ENCODE measurements around the gene IPMK.

DNA sequence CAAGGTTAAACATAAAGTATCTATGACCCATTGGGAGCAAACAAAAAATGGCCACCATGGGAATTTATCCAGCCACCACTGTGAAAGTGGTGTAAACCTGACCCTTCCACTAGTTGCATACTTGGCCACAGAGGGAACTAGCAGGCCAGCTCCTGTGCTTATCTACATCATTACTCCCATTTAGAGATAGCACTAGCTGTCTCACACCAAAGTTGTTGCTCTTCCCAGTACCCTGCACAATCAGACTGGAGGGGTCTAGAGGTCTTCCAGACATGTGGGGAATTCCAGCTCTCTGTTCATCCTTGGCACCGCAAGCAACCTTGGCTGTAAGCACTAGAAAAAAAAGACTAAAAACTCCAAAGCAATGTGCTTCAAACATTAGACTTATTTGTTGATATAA is 113.9 kb downstream of the IPMK start:
- TF ChIP-seq, protein P1, sequence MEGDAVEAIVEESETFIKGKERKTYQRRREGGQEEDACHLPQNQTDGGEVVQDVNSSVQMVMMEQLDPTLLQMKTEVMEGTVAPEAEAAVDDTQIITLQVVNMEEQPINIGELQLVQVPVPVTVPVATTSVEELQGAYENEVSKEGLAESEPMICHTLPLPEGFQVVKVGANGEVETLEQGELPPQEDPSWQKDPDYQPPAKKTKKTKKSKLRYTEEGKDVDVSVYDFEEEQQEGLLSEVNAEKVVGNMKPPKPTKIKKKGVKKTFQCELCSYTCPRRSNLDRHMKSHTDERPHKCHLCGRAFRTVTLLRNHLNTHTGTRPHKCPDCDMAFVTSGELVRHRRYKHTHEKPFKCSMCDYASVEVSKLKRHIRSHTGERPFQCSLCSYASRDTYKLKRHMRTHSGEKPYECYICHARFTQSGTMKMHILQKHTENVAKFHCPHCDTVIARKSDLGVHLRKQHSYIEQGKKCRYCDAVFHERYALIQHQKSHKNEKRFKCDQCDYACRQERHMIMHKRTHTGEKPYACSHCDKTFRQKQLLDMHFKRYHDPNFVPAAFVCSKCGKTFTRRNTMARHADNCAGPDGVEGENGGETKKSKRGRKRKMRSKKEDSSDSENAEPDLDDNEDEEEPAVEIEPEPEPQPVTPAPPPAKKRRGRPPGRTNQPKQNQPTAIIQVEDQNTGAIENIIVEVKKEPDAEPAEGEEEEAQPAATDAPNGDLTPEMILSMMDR (tag by site-specific recombination; IDR thresholded peaks at IDR 0.05): no peak
- TF ChIP-seq, protein P2, sequence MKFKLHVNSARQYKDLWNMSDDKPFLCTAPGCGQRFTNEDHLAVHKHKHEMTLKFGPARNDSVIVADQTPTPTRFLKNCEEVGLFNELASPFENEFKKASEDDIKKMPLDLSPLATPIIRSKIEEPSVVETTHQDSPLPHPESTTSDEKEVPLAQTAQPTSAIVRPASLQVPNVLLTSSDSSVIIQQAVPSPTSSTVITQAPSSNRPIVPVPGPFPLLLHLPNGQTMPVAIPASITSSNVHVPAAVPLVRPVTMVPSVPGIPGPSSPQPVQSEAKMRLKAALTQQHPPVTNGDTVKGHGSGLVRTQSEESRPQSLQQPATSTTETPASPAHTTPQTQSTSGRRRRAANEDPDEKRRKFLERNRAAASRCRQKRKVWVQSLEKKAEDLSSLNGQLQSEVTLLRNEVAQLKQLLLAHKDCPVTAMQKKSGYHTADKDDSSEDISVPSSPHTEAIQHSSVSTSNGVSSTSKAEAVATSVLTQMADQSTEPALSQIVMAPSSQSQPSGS (tag by site-specific recombination; IDR thresholded peaks at IDR 0.05; ENCODE audit: low read depth): no peak
- TF ChIP-seq RBAK (tag by site-specific recombination; IDR thresholded peaks at IDR 0.05) (no peak), ZNF292 (tag by site-specific recombination; IDR thresholded peaks at IDR 0.05; ENCODE audit: borderline replicate concordance, low read depth) (no peak), GLI2 (tag by site-specific recombination; IDR thresholded peaks at IDR 0.05; ENCODE audit: borderline replicate concordance, low read depth) (no peak), IKZF3 (tag by site-specific recombination; IDR thresholded peaks at IDR 0.05) (no peak), ZNF24 (tag by site-specific recombination; IDR thresholded peaks at IDR 0.05) (no peak)
- TF ChIP-seq, protein P3, sequence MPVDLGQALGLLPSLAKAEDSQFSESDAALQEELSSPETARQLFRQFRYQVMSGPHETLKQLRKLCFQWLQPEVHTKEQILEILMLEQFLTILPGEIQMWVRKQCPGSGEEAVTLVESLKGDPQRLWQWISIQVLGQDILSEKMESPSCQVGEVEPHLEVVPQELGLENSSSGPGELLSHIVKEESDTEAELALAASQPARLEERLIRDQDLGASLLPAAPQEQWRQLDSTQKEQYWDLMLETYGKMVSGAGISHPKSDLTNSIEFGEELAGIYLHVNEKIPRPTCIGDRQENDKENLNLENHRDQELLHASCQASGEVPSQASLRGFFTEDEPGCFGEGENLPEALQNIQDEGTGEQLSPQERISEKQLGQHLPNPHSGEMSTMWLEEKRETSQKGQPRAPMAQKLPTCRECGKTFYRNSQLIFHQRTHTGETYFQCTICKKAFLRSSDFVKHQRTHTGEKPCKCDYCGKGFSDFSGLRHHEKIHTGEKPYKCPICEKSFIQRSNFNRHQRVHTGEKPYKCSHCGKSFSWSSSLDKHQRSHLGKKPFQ (tag by site-specific recombination; IDR thresholded peaks at IDR 0.05): no peak

Data from HEK293 (cell line).